Amygdala (tissue), 56 donors: ENCODE results near the gene CBS.
"Not testable (repeated sequence)": the region's sequence is repeated elsewhere in the genome, so short reads cannot be mapped to it uniquely, and the experiment has no call there.

ENCODE experiments used
- DNase-seq, 56 donors: peaks; one replicate each; lab custom pipeline; 2025; lab: John Stamatoyannopoulos, UW

Gene CBS

DNA sequence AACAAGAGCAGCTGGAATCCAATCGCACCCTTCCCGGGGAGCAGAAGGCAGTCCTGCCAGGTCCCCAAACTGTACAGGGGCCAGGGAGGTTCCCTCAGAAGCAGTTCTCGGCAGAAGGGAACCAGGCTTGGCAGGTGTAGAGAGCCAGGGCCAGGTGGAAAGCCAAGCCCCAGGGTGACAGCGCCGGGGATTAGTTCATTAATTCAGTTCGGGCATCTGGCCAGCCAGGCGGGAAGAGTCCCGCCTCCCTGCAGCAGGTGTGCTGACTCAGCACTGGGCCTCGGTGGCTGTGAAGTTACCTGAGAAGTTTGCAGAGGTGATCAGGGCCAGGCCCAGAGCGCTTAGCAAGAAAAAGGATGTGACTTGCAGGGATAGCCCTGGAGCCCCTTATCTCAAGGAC lies 6.0 kb downstream of the CBS start:
- DNase-seq: not testable (repeated sequence)

DNA sequence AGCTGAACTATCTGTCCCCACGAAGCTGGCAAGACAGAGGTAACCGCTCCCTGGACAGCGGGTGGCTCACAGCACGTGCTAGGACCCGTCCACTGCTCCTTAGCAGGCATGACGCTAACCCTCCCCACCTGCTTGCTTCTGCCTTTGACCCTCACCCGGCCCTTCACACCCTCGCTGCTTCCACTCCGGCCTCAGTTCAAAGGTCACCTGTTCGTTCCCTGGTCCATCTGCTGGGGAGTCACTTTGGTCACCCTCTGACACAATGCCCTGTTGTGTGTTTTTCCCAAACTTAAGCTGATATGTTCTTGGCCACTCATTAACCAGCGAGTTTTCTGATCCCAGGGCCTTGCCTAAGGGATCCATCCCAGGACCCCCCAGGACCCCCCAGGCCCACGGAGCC lies 7.6 kb downstream of the CBS start:
- not testable (repeated sequence) for DNase-seq

DNA sequence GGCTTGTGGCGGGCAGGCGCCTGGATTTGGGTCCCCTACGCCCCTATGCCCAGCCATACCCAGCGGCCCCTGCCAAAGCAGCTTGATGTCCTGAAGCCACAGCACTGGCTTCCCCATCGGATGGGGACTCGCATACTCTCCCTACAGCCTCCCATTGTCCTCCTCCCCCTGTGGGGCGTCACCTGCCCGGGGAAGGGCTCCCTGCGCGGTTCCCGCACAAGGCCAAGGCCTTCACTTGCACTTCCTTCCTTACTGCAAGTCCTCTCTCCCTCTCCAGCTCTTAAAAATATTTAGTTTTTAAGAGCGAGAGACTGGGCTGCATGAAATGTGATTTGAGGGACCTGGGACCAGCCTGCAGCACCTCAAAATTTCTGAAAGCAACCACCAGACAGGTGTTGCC lies 8.9 kb downstream of the CBS start:
- DNase-seq: not testable (repeated sequence)

DNA sequence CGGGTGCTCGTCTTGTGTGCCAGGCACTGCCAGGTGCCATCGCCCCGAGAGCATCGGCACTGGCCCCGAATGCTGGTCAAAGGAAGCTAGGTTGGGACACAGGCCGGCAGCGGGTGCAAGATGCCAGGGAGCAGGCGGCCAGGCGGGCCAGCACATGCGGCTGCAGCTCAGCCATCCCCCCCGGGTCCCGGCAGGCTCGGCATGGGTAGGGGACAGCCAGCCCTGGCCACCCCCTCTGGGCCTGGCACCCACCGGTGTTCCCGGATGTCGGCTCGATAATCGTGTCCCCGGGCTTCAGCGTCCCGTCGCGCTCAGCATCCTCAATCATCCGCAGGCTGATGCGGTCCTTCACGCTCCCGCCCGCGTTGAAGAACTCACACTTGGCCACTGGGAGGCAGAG lies 9.6 kb downstream of the CBS start:
- not testable (repeated sequence) for DNase-seq

DNA sequence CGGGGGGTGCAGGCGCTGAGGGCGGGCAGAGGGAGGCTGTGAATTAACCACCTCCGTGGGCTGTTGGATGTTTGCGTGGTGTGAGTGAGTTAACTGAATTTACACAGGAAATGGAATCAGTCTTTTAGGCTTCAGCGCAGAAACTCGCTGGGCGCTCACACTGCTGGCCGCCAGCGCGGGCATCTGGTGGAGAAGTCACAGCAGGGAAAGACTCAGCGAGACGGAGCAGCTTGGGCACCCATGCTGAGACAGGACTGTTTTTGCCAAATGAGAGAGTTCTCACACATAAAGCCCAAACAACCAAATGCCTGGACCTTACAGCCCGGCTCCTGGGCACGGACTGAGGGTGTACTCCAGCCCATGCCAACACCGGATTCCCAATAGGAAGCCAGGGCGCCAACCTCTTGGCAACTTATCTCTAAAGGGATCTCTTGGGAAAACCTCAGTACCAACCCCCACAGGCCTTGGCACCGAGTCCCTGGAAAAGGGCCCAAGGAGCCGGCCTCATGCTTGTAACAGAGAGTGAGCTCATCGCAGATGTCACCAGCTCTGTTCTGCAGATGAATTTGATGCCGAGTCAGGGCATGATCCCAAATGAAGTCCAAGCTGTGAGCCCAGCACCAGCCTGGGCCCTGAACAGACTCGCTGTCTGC lies 11.2 kb downstream of the CBS start:
- DNase-seq: not testable (repeated sequence)

DNA sequence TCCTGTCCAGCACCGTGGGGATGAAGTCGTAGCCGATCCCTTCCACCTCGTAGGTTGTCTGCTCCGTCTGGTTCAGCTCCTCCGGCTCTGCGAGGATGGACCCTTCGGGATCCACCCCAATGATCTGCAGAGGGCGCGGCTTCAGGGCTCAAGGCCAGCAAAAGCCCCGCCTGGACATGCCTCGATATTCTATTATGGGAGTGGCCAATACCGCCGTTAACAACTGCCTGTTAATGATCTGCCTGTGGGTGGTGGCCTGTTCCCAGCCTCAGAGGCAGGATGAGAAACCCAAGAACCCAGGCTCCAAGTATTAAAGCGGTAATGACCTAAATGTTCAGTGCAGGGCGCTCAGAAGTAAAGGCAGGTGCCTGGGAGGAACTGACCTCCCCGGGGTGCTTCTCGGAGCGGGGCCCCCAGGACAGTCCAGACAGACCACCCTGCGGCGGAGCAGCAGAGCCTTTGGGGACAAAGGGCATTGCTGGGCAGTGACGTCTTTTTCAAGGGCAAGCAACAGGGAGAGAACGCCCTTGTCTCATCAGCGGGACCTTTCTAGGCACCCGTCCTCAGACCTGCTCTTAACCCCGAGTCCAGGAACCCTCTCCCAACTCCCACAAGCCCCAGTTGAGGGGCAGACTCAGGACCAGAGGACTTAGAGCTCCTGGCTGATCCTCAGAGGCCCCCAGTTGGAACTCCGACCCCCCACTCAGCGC lies 12.5 kb downstream of the CBS start:
- DNase-seq: not testable (repeated sequence)

DNA sequence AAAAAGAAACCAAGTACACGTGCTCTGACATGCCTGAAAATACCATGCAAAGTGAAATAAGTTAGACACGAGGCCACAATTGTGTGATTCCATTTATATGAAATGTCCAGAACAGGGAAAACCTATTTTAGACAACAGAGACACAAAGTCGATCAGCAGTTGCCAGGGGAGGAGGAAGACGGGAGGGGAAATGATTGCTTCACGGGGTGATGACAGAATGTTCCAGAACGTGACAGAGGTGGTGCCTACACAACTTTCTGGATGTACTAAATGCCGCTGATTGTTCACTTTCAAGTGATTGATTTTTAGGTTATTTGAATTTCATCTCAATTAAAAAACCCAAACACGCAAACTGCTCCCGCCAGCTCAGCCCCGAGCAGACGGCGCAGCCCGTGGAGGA lies 22.5 kb downstream of the CBS start:
- not testable (repeated sequence) for DNase-seq

DNA sequence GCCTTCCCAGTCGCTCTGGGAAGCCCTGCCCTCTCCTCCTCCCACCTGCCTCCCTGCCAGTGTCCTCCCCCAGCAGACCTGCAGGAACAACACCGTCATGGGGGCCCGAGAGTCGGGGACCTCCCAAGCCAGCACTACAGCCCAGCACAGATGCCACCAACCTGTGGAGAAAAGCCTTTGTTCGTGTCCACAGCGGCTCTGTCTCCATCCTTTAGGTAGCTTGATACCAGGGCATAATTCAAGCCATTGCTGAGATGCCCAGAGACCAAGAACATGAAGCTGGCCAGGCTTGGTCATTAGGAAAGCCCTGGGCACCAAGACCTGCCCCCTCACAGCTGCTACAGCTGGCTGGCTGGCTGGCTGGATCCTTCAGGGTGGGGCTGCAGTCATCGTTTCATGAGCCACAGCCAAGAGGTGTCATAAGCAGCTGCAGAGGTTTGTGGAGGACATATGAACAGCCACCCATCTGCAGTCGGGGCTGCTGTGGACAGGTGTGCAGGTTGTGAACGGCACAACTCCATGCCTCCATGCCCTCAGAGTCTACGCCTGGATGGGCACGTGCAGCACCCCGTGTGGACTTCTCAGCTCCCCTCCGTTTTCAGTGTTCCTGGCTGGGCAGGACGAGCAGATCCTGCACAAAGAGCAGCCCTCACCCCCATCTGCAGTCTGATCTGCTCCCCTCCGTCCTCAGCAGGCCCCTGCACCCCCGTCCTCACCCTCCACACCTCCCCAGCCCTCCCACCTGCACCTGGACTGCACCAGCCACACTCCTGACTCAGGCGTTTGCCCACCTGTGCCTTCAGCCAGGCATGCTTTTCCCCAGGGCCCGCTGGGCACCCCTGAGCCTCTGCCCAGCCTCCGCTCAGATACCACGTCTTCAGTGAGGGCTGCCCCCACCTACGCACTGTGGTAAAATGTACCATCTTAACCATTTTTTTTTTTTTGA lies 29.5 kb downstream of the CBS start:
- DNase-seq: not testable (repeated sequence)

DNA sequence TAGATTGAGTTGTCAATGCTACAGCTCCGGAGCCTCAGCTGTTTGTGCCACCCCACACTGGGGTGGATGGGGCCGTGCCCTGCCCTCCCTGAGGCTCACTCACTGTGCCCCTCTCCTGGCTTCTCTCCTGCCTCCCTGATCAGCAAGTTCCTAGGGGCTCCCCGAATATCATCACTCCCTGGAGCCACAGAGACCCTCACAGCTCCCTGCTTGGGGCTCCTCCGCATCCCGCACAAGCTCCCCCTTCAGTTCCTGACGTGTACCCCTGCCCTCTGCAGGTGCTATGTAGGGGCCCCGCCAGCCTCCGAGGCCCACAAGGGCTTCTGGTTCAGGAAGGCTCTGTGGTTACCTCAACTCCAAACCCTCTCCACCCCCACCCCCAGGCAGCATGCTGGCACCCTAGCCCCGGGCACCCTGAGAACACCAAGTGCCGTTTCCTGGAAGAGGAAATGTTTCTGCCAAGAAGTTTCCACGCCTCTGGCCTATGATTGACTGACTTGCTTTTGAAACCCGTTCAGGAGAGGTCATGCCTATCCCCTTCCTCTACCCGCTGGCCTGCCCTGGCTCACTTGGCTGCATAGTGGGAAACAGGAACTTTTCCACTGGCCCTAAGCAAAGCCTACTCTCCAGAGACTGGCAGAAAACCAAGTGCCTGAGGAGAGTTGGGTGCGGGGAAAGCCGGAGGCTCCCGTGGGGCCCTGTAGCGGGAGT lies 30.3 kb downstream of the CBS start:
- not testable (repeated sequence) for DNase-seq

DNA sequence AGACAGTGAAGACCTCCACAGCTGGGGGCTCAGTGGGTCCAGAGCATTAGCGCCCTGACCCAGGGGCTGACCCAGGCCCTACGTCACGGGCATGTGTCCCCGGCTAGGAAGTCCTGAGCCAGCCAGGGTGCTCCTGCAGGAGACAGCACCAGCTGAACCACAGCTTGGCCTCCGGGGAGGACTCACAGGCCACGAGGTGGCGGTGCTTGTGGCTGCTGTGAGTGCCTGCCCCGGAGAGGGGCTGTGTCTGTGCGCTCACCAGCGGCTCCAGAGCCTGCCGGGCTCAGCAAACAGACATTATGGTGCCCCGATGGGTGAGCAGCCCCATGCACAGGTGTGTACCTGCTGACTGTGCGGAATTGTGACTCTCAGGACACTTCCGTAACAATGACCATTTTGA lies 31.1 kb downstream of the CBS start:
- DNase-seq: not testable (repeated sequence)

DNA sequence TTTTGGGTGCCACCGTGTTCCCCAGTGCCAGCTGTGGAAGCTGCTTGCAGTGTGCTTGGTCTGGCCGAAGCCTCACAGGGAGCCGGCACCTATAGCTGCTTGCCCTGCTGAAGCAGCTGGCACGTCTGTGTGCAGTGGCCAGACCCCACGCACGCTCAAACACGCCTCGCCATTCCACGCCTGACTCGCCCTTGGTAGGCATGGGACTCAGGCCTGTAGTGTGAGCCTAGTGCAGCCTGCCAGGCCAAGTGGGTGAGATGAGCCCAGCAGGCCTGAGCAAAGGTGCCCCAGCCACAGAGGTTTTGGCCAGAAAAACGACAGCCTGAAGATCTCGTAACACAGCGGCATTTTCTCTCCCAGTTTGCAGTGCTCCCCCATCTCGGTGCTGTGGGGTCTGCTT lies 32.3 kb downstream of the CBS start:
- DNase-seq: not testable (repeated sequence)

DNA sequence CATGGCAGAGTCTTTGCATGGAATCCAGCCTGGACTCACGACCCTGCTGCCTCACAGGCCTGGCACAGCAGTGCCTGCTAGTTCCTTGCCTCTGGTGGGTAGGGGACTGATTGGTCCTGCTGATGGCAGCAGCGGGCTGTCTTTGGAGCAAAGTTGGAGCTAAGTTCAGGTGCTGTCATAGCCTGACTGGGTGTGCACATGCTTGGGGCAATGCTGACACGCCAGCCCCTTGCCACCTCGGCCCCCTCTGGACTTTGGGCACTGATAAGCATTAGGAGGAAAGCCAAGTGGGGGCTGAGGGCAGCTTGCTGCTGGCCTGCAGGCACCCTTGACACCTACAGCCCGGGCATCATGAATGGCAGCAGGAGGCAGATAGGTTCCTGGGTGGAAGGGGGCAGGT lies 33.5 kb downstream of the CBS start:
- not testable (repeated sequence) for DNase-seq

DNA sequence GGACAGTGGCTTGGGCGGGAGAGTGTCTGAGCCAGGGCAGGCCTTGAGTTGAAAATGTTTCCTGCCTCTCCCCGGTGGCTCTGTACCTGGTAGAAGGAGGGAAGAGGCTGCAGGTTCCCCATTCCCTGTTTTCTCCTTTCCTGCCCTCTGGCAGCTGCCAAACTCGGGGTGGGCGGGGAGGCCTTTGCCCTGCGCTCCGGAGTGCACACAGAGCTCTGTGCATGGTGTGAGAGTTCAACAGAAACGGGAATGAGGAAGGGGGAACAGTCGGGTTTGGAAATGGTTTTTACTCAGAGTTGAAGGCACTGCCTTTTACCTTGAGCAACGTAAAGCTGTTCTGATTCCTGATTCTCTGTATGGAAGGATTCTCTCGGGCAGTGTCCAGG lies 37.0 kb downstream of the CBS start:
- not testable (repeated sequence) for DNase-seq

DNA sequence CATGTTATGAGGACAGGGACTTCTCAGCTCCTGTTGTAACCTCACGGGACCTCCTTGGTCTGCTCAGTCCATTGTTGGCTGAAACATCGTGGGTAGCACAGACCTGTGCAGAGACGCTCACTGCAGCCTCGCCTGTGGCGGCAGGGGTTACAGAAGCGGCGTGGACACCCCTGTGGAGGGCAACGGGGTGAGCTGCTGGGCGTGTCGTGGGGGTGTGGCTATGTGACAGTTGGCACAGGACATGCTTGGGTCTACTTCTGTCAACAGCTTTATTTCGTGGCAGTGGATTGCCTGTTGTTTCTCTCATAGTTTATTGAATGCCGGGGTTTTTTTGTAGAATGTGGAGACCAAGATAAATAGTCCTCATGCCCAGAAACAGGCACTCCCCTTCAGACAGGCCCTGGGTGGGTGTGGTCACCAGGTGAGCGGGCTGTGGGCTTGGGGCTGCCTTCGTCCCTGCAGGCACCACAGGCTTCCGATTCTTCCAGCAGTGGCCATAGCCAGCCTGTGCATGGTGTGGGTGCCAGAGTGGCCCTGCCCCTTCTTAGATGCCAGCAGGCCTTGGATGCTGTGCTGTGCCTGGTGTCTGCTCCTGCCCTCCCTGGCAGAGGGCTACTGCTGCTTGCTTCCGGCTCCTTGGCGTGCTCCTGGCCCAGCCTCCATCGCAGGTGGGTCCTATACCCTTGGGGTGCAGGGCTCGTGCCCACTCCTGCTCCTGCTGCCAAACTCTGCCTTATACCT lies 37.5 kb downstream of the CBS start:
- DNase-seq: not testable (repeated sequence)

DNA sequence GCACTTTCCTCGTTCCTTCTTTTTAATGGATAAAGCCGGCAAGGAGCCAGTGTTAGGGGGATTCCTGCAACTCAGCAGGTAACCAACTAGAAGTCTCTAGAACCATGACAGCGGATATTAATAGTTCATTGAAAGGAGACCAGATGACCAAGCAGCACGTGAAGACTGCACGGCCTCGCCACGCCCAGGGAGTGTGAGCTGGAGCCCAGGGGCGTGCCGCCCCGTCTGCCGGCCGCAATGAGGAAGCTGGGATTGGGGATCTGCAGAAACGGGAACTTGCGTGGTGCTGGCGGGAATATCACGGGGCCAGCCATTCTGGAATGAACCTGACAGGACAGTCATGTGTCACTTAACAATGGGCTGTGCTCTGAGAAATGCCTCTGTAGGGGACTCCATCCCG lies 38.7 kb downstream of the CBS start:
- DNase-seq: not testable (repeated sequence)

DNA sequence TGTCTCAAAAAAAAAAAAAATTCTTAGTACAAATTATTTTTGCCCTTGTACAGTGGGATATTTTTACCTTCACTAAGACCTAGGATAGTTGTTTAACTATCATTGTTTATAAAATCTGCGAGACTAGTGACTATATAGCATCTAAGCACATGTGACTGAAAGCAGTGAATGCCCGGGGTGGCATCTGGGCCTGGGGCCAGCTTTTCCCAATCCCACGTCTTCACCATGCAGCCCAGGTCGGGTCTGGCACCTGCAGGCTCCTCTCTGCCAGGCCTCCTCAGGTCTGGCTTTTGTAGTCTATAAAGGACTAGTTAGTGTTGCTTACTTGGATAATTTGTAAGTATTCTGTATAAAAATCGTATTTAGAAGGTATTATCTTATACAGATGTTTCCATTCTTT lies 40.8 kb downstream of the CBS start:
- DNase-seq: no peak

DNA sequence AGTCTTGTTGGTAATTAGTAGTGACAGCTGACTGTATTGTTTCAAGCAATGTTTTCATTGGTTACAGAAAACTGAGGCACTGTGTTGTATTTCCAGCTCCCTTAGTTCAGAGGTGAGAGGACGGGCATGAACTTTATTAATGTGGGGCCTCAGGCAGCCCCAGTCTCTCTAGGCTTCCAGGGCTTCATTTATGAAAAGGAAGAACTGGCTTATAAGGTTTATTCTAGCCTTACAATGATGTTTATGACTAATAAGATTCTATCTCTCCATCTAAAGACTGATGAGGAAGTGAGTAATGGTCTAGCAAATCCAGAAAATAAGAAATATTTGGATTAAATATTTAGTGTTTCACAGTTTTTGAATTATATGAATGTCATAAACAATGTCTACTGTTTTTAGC lies 41.5 kb downstream of the CBS start:
- no peak for DNase-seq

DNA sequence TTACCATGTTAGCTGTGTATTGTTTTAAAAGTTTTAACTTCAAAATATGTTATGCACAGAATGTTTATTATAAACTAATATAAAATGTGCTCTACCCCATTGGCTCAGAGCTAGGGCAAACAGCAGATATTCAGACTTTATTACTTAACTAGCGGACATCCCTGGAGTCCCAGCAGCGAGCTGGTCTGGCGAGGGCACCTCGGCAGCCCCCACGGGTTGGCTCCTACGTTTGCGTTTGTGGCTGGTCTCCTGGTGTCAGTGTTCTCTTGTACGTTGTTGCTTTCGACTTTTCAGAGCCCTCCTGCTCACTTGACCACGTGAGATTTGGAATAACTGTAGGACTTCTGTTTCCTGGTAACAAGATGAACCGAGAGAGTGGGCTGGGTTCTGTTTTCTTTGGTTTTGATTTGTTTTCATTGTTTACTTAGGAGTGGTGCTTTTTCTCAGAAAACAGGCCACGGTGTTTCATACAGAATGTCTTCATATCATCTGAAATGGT lies 44.5 kb downstream of the CBS start:
- DNase-seq: no peak

DNA sequence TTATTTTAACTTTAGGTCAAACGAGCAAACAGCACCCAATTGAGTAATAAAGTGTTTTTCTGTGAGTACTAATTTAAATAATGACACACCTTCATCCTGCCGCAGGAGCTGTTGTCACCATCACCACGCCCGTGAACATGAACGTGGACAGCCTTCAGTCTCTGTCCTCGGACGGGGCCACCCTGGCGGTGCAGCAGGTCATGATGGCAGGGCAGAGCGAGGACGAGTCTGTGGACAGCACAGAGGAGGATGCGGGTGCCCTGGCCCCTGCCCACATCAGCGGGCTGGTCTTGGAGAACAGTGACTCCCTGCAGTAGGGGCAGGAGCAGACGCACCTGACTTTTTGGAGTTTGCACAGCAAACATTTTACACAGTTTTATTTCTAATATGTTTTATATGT lies 45.9 kb downstream of the CBS start:
- no peak for DNase-seq
